Esophagus muscularis mucosa (tissue), 3 donors: Measurements from ENCODE around the gene DMTF1.

Experiments
- POLR2A ChIP-seq: fragments of 450-650 bp; IDR thresholded peaks from one replicate; pipeline ENCODE4 v1.6.1; 2017; ENCODE audit warnings: antibody characterized with exemption, moderate library complexity, mild to moderate bottlenecking, low read depth
- POLR2AphosphoS5 ChIP-seq, 2 donors: sonication (generic); formaldehyde crosslinking; IDR thresholded peaks; one replicate each; pipeline ENCODE4 v1.6.1; 2017; ENCODE audit warnings: antibody characterized with exemption in 2 of 2
- TF ChIP-seq, protein P1 (sequence below), 3 experiments: fragments of 200-600 bp in 2 of 3; fragments of 450-650 bp in 1 of 3; sonication (generic) in 2 of 3; IDR thresholded peaks; one replicate each; pipeline ENCODE4 v1.5.1; 2017 to 2019; ENCODE audit warnings: antibody characterized with exemption in 3 of 3, mild to moderate bottlenecking in 2 of 3, moderate library complexity in 1 of 3

DNA sequence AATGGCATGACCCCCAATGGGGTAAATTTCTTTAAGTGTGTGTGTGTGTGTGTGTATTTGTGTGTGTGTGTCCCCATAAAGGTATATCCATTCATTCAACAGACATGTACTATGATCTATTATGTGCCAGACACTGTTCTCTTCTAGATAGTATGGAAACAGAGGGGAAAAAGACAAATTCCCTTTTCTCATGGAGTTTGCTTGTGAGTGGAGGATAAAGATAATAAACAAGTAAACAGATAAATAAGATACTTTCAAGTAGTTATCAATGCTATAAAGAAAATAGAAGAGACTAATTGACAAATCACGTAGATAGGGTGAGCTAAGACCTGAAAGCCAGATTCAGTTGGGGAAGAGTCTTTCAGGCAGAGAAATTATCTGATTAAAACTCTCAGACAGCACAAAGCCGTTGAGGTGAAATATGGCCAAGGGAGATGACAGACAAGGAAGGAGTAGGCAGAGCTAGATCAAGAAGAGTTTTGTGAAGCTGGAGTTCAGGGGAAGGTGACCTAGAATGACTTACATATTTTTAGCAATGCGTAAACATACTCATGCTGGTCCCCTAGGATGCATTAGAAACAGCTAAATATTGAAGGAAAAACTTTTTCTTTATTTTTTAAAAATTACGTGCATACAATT lies 45.2 kb upstream of the DMTF1 start:
- TF ChIP-seq POLR2A (no peak), POLR2AphosphoS5 (IDR thresholded peaks at IDR 0.05) (no peak)
- TF ChIP-seq, protein P1, sequence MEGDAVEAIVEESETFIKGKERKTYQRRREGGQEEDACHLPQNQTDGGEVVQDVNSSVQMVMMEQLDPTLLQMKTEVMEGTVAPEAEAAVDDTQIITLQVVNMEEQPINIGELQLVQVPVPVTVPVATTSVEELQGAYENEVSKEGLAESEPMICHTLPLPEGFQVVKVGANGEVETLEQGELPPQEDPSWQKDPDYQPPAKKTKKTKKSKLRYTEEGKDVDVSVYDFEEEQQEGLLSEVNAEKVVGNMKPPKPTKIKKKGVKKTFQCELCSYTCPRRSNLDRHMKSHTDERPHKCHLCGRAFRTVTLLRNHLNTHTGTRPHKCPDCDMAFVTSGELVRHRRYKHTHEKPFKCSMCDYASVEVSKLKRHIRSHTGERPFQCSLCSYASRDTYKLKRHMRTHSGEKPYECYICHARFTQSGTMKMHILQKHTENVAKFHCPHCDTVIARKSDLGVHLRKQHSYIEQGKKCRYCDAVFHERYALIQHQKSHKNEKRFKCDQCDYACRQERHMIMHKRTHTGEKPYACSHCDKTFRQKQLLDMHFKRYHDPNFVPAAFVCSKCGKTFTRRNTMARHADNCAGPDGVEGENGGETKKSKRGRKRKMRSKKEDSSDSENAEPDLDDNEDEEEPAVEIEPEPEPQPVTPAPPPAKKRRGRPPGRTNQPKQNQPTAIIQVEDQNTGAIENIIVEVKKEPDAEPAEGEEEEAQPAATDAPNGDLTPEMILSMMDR (IDR thresholded peaks at IDR 0.05), result no peak
